ENCODE results near the gene AP4B1. TPM values are rescaled to one million over a fixed set of nuclear protein-coding genes. Genes with fewer than 3 reads are reported as not detected.
A peak's percentile ranks its signal among the peaks of the same experiment; 100 is the strongest.

The AP4B1 gene
- total and polyA plus RNA-seq, 9 of the 15 experiments (the other 6 are each of a cell fraction or from before 2014, with no cell fraction given), result 15.8 to 36.5 (median 24.6) TPM

DNA sequence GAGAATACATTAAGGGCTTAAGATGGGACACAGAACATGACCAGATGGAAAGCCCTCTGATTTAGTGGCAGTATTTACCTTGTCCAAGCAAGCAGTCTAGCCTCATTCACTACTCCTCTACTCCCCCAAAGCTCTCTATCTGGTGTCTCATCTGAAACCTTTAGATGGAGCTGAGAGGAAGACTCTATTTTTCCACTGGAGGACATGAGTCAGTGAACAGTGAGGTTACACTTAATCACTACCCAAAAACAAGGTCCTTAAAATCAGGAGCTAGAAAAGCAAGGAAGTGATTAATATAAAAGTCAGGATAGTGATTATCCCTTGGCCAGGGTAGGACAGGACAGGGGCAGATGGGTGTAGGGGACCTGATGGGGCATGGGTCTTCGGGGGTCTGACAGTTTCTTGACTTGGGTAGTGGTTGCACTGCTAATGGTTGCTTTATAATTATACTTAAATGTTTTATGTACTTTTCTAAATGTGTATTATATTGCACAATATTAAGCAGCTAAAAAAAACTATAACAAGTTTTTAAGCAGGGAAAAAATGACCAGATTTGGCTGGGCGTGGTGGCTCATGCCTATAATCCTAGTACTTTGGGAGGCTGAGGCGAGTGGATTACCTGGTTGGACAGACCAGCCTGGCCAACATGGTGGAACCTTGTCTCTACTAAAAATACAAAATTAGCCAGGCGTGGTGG, 36.1 kb downstream of the AP4B1 start:
- intact Hi-C loops (cut with micrococcal nuclease) (no loop called here), in situ Hi-C loops (cut with MboI) (no loop called here)
- Histone ChIP-seq H3K79me2 (ENCODE audit: control insufficient read depth, insufficient read depth, low read length) (no peaks in the 10 kb centered on the region), H3K9me1 (ENCODE audit: control insufficient read depth, insufficient read depth, low read length) (no peaks in the 10 kb centered on the region), H3K4me3 (no peak overlapping the region), H3K4me1 (replicated peaks in 1 of 2; ENCODE audit: control insufficient read depth in 2 of 2, insufficient read depth in 2 of 2, low read length in 2 of 2) (peaks cover 0 to 20% of the 10 kb centered on the region in 2 experiments; a peak in 4 of 5 replicates), H3K9me3 (replicated peaks; ENCODE audit: control insufficient read depth, insufficient read depth, low read depth, low read length) (no peaks in the 10 kb centered on the region), H3K4me2 (ENCODE audit: insufficient read depth, low read length) (no peak overlapping the region), H3K9ac (ENCODE audit: insufficient read depth in 1 of 2, low read depth in 2 of 2, low read length in 2 of 2) (no peak overlapping the region), H2AFZ (ENCODE audit: low read depth, low read length) (no peak overlapping the region), H3K27me3 (ENCODE audit: control insufficient read depth in 2 of 2, insufficient read depth in 2 of 2, low read length in 2 of 2) (no peaks in the 10 kb centered on the region), H3K27ac (ENCODE audit: extremely low read depth, low read depth, low read length) (no peak overlapping the region), H4K20me1 (replicated peaks; ENCODE audit: control insufficient read depth, insufficient read depth, low read length) (no peaks in the 10 kb centered on the region), H3K36me3 (ENCODE audit: control insufficient read depth, insufficient read depth, low read length) (no peaks in the 10 kb centered on the region)
- FAIRE-seq (no peak), DNase-seq (ENCODE audit: extremely low read depth in 1 of 4, low spot score in 3 of 4) (peak in 1 of 4 experiments; percentile 17), ATAC-seq (no peak)
- ChIA-PET POLR2A (interaction anchor here (0.5 to 1.8 kb wide), 6 partner anchors 8 to 1714 kb away, joined by 3 to 6 read pairs (median 4); no protein-coding TSS in a partner anchor), CTCF (ENCODE audit: low intra/inter-chr PET ratio) (no interaction called here)
- no TSS peak for BruUV-seq (replicated peaks)
- 54% methylated on average over 4 of the region's 4 CpGs for WGBS (ENCODE audit: insufficient coverage, low coverage, missing lambda C conversion rate)
- TF ChIP-seq HNRNPUL1 (IDR thresholded peaks at IDR 0.05; ENCODE audit: low read length), result no peak
- TF ChIP-seq, protein P1, sequence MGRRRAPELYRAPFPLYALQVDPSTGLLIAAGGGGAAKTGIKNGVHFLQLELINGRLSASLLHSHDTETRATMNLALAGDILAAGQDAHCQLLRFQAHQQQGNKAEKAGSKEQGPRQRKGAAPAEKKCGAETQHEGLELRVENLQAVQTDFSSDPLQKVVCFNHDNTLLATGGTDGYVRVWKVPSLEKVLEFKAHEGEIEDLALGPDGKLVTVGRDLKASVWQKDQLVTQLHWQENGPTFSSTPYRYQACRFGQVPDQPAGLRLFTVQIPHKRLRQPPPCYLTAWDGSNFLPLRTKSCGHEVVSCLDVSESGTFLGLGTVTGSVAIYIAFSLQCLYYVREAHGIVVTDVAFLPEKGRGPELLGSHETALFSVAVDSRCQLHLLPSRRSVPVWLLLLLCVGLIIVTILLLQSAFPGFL (CRISPR knock-in tag; IDR thresholded peaks at IDR 0.05), result no peak
- TF ChIP-seq ATF4 (CRISPR knock-in tag; IDR thresholded peaks at IDR 0.05), result 0 out of 2 replicates have a peak, but pooled peaks have one; percentile 27
- TF ChIP-seq BRF1 (IDR thresholded peaks at IDR 0.05; ENCODE audit: borderline replicate concordance, extremely low read depth, insufficient read length), result no peak
- TF ChIP-seq, protein P2, sequence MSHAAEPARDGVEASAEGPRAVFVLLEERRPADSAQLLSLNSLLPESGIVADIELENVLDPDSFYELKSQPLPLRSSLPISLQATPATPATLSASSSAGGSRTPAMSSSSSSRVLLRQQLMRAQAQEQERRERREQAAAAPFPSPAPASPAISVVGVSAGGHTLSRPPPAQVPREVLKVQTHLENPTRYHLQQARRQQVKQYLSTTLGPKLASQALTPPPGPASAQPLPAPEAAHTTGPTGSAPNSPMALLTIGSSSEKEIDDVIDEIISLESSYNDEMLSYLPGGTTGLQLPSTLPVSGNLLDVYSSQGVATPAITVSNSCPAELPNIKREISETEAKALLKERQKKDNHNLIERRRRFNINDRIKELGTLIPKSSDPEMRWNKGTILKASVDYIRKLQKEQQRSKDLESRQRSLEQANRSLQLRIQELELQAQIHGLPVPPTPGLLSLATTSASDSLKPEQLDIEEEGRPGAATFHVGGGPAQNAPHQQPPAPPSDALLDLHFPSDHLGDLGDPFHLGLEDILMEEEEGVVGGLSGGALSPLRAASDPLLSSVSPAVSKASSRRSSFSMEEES (CRISPR knock-in tag; IDR thresholded peaks at IDR 0.05), result no peak
- no peak for TF ChIP-seq SRSF1 (IDR thresholded peaks at IDR 0.05; ENCODE audit: low read depth, low read length)
- TF ChIP-seq CEBPB (tag; IDR thresholded peaks at IDR 0.05), result peak; percentile 76
- TF ChIP-seq CEBPG (CRISPR knock-in tag; IDR thresholded peaks at IDR 0.05), result no peak
- TF ChIP-seq CEBPG (tag; conservative IDR thresholded peaks at IDR 0.05 in 1 of 2, IDR thresholded peaks at IDR 0.05 in 1 of 2), result peak in 1 of 2 experiments; percentile 87; a peak in 3 of 4 replicates
- TF ChIP-seq ZFP30 (CRISPR knock-in tag; IDR thresholded peaks at IDR 0.05; ENCODE audit: borderline replicate concordance), result no peak
- TF ChIP-seq, protein P3, sequence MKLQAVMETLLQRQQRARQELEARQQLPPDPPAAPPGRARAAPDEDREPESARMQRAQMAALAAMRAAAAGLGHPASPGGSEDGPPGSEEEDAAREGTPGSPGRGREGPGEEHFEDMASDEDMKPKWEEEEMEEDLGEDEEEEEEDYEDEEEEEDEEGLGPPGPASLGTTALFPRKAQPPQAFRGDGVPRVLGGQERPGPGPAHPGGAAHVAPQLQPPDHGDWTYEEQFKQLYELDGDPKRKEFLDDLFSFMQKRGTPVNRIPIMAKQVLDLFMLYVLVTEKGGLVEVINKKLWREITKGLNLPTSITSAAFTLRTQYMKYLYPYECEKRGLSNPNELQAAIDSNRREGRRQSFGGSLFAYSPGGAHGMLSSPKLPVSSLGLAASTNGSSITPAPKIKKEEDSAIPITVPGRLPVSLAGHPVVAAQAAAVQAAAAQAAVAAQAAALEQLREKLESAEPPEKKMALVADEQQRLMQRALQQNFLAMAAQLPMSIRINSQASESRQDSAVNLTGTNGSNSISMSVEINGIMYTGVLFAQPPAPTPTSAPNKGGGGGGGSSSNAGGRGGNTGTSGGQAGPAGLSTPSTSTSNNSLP (IDR thresholded peaks at IDR 0.05; ENCODE audit: borderline replicate concordance, low read depth, low read length), result no peak
- TF ChIP-seq ZNF436 (CRISPR knock-in tag; IDR thresholded peaks at IDR 0.05), result no peak
- peak; percentile 87 for TF ChIP-seq FOSL1 (tag; conservative IDR thresholded peaks at IDR 0.05)
- TF ChIP-seq ELF4 (CRISPR knock-in tag; IDR thresholded peaks at IDR 0.05), result no peak
- no peak for TF ChIP-seq HES1 (IDR thresholded peaks at IDR 0.05; ENCODE audit: low read depth)

Measured in K562 (cell line).